Breast epithelium (tissue), 4 donors: ENCODE measurements around the gene CBX6. TPM values are rescaled to one million over a fixed set of nuclear protein-coding genes. Genes with fewer than 3 reads are reported as not detected.

Source experiments
- DNase-seq, 2 donors: peaks; one replicate each; pipeline ENCODE4 v3.0.0-alpha.2; 2019; ENCODE audit warnings: low spot score in 2 of 2
- H3K27ac ChIP-seq, 2 donors: fragments of 200-600 bp; sonication (generic) in 1 of 2; one replicate each; pipeline ENCODE4 v1.5.1; 2016 to 2019; ENCODE audit warnings: mild to moderate bottlenecking in 1 of 2
- H3K27me3 ChIP-seq, 2 donors: fragments of 200-600 bp; sonication (generic) in 1 of 2; one replicate each; pipeline versions ENCODE4 v1.5.1 to v1.6.0; 2017 to 2019; ENCODE audit warnings: control low read depth in 1 of 2, mild to moderate bottlenecking in 1 of 2
- H3K36me3 ChIP-seq: fragments of 200-600 bp; one replicate; pipeline ENCODE4 v1.5.1; 2019
- H3K4me1 ChIP-seq, 2 donors: fragments of 200-600 bp; sonication (generic); one replicate each; pipeline ENCODE4 v1.5.1; 2016 to 2019; ENCODE audit warnings: control low read depth in 1 of 2
- H3K4me3 ChIP-seq, 3 donors: fragments of 200-600 bp; sonication (generic); 1 replicate in 2 of 3; 2 replicates in 1 of 3; pipeline ENCODE4 v1.5.1; 2016 to 2019; ENCODE audit warnings: mild to moderate bottlenecking in 3 of 3, moderate library complexity in 2 of 3
- H3K9me3 ChIP-seq, 2 donors: fragments of 200-600 bp; sonication (generic) in 1 of 2; one replicate each; pipeline ENCODE4 v1.5.1; 2016 to 2019; ENCODE audit warnings: control low read depth in 1 of 2
- CTCF ChIP-seq, 3 donors: fragments of 450-650 bp; IDR thresholded peaks; one replicate each; pipeline ENCODE4 v1.5.1; 2016 to 2017; ENCODE audit warnings: antibody characterized with exemption in 3 of 3, mild to moderate bottlenecking in 3 of 3, moderate library complexity in 3 of 3
- POLR2A ChIP-seq: fragments of 450-650 bp; IDR thresholded peaks from one replicate; pipeline ENCODE4 v1.6.1; 2016; ENCODE audit warnings: antibody characterized with exemption, mild to moderate bottlenecking, moderate library complexity
- POLR2AphosphoS5 ChIP-seq, 3 donors: sonication (generic); formaldehyde crosslinking; IDR thresholded peaks; one replicate each; pipeline ENCODE4 v1.6.1; 2017; ENCODE audit warnings: antibody characterized with exemption in 3 of 3
- intact Hi-C: fragments of 100-400 bp; cut with DNase I; formaldehyde crosslinking; loops from one replicate; pipeline ENCODE4 v1.15.1; 2023; ENCODE audit warnings: low total_unique reads
- total RNA-seq, 3 donors: library from RNA; depleted of rRNA; stranded (reverse); fragments of >200 nt; gene quantifications; one replicate each; pipeline ENCODE4 v1.1.0, GENCODE V29; 2016

CBX6 gene
- total RNA-seq, 3 donors from 2014 or later = 20.2 to 34.7 (median 25.9) TPM

GRCh38 chr22:38870312-38870741, 1.7 kb downstream of the CBX6 start:
- peak; percentile 77 to 83 for DNase-seq
- H3K36me3 ChIP-seq = no peaks in the 10 kb centered on the region
- H3K4me1 ChIP-seq = peaks cover 3 to 11% of the 10 kb centered on the region in 2 donors
- no peaks in the 10 kb centered on the region for H3K27me3 ChIP-seq
- H3K4me3 ChIP-seq = peak overlapping the region; percentile 25 to 99 (median 75)
- no peaks in the 10 kb centered on the region for H3K9me3 ChIP-seq
- peak overlapping the region; percentile 96 to 97 for H3K27ac ChIP-seq
- TF ChIP-seq POLR2AphosphoS5 (IDR thresholded peaks at IDR 0.05) (peak in 1 of 3 donors; percentile 17), CTCF (IDR thresholded peaks at IDR 0.05) (peak; percentile 77 to 91 (median 84)), POLR2A (no peak)
- intact Hi-C loops = loop anchor here (10.0 kb wide), 1 partner anchor 54 kb away; no protein-coding TSS in a partner anchor

- no peak for TF ChIP-seq CTCF (IDR thresholded peaks at IDR 0.05)
- TF ChIP-seq POLR2AphosphoS5 (IDR thresholded peaks at IDR 0.05) = no peak
- TF ChIP-seq POLR2A = no peak
- Histone ChIP-seq H3K4me1 (peaks cover 9 to 18% of the 10 kb centered on the region in 2 donors), H3K36me3 (no peaks in the 10 kb centered on the region), H3K27ac (peak overlapping the region in 1 of 2 donors; percentile 97), H3K27me3 (no peaks in the 10 kb centered on the region), H3K4me3 (no peak overlapping the region), H3K9me3 (no peaks in the 10 kb centered on the region)
- intact Hi-C loops = loop anchor here (10.0 kb wide), 2 partner anchors 55 to 115 kb away; partner anchors contain the start of gene APOBEC3B
- DNase-seq = no peak
Measured at GRCh38 chr22:38869663-38870062, 2.4 kb downstream of the CBX6 start.

- H3K36me3 ChIP-seq = no peaks in the 10 kb centered on the region
- H3K27me3 ChIP-seq = no peaks in the 10 kb centered on the region
- peak in 1 of 2 donors; percentile 81 for DNase-seq
- intact Hi-C loops = loop anchor here (10.0 kb wide), 1 partner anchor 116 kb away; the partner anchor contains the start of gene APOBEC3B
- H3K9me3 ChIP-seq = no peaks in the 10 kb centered on the region
- TF ChIP-seq CTCF (IDR thresholded peaks at IDR 0.05) (peak; percentile 73 to 82 (median 75)), POLR2AphosphoS5 (IDR thresholded peaks at IDR 0.05) (peak in 1 of 3 donors; percentile 24), POLR2A (no peak)
- no peak overlapping the region for H3K4me3 ChIP-seq
- peaks cover 15 to 20% of the 10 kb centered on the region in 2 donors for H3K4me1 ChIP-seq
- no peak overlapping the region for H3K27ac ChIP-seq
Measured at GRCh38 chr22:38868886-38869381, 3.1 kb downstream of the CBX6 start.

- intact Hi-C loops = loop anchor here (10.0 kb wide), 1 partner anchor 116 kb away; the partner anchor contains the start of gene APOBEC3B
- Histone ChIP-seq H3K27me3 (no peaks in the 10 kb centered on the region), H3K36me3 (no peaks in the 10 kb centered on the region), H3K27ac (no peak overlapping the region), H3K9me3 (no peaks in the 10 kb centered on the region), H3K4me3 (no peak overlapping the region), H3K4me1 (peaks cover 15 to 20% of the 10 kb centered on the region in 2 donors)
- DNase-seq = no peak
- TF ChIP-seq CTCF (IDR thresholded peaks at IDR 0.05) (no peak), POLR2A (no peak), POLR2AphosphoS5 (IDR thresholded peaks at IDR 0.05) (no peak)
Measured at GRCh38 chr22:38868286-38868721, 3.7 kb downstream of the CBX6 start.
